Tongue (tissue), 2 donors: Measurements from ENCODE around the gene PLEKHG4. TPM values are rescaled to one million over a fixed set of nuclear protein-coding genes. Genes with fewer than 3 reads are reported as not detected.
A peak's percentile ranks its signal among the peaks of the same experiment; 100 is the strongest.

Experiments
- DNase-seq: peaks from one replicate; pipeline ENCODE4 v3.0.0-alpha.2; 2015
- total RNA-seq: library from RNA; depleted of rRNA; stranded (reverse); fragments of >200 nt; gene quantifications from one replicate; pipeline ENCODE4 v1.2.3, GENCODE V29; 2014

The PLEKHG4 gene
- total RNA-seq, 1 donor from 2014 or later = 21.0 TPM

DNA sequence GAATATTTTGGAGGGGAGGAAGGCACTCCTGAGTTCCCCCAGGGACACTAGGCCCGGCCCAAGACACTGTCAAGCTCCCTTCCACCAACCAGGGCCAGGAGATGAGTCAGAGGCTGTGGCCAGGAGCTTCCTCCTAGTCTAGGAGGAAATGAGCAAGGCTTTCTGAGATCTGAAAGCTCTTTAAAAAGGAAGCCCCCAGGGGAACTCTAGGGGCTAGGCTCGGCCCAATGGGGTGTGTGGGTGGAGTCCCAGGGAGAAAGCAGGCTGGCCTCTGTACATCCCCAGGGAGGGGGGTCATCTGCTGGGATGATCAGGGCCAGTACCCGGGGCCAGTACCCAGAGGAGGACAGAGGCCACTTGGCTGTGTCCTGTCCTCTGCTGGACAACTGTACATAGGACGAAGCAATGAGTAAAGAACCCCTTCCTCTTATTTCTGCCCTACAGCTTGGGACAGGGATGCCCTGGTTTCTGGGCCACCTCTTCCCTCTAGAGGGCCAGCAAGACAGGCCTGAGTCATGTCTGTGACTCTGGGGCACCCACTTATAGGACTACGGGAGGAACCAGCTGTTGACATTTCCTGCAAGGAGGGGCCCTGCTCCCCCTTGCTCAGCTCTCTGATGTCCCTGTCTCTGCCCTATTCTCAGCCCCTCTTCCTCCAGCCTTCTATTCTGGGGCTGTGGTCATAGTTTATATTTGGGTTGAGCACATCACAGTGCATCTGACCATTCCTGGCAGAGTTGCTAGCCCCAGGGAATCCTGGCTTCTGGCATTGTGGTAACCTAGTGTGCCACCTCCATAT is 34.7 kb upstream of the PLEKHG4 start:
- peak; percentile 72 for DNase-seq

DNA sequence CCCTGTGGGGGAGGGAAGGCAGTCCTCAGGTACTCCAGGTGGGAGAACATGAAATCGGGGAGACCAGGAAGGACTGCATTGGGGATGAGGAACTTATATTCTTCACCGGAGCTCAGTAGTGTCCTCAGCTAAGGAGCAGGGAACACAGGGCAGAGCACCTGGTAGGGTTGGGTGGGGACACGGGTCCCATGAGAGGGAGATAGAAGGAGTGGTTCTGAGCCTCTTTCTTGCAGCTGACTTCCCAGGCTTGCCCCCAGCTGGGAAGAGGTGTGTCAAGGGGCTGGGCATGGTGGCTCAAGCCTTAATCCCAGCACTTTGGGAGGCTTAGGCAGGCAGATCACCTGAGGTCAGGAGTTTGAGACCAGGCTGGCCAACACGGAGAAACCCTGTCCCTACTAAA is 34.1 kb upstream of the PLEKHG4 start:
- peak; percentile 30 for DNase-seq

DNA sequence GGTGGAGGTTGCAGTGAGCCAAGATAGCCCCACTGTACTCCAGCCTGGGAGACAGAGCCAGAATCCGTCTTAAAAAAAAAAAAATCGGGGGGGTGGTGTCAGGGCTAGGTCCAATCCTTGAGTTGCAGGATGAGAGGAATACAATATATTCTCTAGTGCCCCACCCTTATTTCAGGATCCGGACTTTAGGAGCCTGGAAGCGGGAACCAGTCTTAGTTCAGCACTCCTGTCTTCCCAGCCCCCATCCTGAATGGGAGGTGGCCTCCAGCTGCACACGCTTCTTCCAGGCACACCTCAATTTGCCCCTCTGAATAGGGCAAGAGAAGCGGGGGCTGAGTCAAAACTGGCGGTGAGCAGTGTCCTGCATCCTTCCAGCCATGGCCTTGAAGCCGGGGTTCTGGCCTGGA is 33.7 kb upstream of the PLEKHG4 start:
- DNase-seq = no peak

DNA sequence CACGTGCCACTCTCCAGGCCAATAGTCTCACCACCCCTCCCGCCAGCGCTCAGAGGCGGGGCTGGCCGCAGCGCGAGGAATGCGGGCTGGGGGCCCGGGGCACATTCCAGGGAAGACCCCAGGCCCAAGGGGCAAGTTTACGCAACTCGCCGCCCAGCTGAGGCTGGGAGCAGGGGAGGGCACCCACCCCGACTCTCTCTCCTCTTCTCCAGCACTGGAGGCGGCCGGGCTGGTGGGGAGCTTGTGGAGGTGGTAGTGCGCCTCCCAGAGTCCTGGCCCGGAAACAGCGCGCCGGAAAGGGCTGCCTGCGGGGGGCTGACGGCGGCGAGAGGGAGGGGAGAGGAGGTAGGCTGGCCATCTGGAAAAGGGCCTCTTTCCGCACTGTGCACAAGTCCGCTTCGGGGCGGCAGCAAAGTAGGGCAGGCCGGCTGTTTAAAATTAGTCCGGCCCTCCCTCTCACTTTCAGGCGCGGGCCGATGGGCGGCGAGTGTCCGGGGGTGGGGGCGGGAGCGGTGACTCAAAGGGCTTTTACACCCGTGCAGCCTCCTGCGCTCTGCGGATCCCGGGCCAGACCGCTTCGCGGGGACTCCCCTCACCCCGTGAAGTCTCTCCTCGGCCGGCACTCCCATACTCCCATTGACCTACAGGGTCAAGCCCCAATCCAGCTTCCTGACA is 33.1 kb upstream of the PLEKHG4 start:
- DNase-seq = peak; percentile 87

- peak; percentile 35 for DNase-seq
Measured at GRCh38 chr16:67246756-67247191, 32.6 kb upstream of the PLEKHG4 start.

DNA sequence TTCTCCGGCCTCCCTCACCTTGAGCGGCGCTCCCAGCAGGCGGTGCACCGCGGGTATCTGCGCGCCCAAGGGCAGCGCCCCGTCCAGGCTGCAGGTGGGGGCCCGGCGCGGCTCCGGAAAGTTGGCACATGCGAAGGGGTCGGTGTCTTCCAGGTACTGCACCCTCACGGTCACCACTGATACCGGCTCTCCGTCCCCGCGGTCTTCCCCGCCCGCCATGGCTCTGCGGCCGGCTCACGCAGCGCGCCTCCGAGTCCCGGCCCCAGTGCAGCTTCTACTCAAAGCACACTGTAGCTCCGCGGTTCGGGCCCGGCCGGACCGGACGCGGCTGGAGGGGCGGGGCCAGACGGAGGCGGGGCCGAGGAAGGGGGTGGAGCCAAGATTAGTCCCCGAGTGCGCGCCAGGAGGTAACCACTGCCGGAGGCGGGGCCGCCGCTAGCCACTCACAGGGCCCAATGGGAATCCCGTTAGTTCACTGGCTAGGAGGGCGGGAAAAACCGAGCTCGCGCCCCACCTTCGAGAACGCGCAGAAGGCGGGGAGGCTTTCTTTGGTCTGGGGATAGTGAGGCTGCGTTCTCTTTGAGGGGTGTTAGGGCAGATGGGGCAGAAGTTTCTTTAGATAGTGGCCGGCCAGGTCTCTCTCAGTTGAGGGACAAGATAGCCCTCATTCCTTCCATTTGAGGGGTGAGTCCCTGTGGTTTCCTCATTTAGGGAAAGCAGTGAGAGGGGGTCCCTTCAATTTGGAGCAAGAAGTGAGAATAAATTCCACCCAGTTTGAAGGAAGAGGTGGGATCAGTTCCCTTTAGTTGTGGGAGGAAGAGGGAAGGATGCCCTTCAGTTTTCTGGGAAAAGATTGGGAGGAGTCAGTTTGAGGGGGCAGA is 31.9 kb upstream of the PLEKHG4 start, which contains the start of gene FHOD1:
Gene FHOD1 (minus strand): TSS at position 290 of the 881 bp plus-strand sequence. CDS start 71 bp downstream, at position 219.
- DNase-seq = peak; percentile 97

DNA sequence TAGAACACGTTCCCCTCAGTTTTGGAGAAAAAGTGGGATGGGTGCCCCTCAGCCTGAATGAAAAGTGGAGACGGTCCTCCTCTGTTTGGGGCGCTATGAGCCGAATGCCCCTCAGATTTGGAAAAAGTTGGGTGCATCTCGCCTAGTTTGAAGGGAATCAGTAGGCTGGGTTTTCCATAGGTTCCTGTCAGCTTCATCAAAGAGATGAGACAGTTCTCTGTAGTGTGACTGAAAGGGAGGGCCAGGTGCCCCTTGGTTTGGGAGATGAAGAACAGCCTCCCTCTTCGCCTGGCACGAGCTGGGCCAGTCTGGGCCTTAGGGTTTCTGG is 31.3 kb upstream of the PLEKHG4 start:
- DNase-seq = no peak

GRCh38 chr16:67248401-67249177 is 30.7 kb upstream of the PLEKHG4 start, which contains the start of gene SLC9A5:
Gene SLC9A5 (plus strand): TSS chr16:67248979. CDS start chr16:67249015, 36 bp downstream.
- peak; percentile 30 for DNase-seq

DNA sequence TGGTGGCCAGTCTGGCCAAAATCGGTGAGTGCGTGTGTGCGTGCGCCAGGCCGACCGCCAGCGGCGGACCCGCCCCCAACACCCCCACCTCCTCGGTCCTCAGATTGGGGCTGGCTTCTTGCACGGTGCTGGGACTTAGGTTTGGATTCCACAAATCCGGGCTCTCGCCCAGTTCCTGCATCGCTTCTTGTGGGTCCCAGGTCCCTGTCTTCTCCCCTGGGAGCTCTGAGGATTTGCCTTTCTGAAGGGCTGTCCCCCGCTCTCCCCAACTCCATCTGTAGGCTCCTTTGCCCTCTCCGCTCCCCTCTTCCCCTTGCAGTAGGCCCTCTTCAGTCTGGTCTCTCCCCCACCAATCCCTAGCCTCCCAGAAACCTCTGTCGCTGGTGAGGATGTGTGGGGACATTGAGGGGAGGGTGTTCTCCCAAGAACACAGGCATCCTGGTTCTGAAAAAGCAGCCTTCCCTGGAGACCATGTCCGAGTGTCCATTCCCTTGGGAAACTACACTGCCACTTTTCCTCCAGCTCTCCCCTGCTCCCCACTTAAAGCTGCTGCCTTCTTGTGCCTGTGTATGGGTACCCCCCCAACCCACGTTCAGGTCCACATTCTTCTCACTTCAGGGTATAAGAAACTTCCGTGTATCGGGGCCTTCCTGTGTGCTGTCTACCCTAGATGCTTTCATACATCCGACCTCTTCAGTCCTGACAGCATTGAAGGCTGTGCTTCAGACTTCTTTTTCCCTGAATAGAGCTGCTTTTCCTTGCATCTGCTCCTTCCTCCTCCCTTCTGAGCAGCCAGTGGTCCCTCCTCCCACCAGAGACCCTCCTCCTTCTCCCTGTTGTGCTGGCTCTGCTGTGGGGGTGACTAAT is 29.9 kb upstream of the PLEKHG4 start:
- peak; percentile 13 for DNase-seq

- no peak for DNase-seq
Measured at GRCh38 chr16:67250045-67250327, 29.3 kb upstream of the PLEKHG4 start.

DNA sequence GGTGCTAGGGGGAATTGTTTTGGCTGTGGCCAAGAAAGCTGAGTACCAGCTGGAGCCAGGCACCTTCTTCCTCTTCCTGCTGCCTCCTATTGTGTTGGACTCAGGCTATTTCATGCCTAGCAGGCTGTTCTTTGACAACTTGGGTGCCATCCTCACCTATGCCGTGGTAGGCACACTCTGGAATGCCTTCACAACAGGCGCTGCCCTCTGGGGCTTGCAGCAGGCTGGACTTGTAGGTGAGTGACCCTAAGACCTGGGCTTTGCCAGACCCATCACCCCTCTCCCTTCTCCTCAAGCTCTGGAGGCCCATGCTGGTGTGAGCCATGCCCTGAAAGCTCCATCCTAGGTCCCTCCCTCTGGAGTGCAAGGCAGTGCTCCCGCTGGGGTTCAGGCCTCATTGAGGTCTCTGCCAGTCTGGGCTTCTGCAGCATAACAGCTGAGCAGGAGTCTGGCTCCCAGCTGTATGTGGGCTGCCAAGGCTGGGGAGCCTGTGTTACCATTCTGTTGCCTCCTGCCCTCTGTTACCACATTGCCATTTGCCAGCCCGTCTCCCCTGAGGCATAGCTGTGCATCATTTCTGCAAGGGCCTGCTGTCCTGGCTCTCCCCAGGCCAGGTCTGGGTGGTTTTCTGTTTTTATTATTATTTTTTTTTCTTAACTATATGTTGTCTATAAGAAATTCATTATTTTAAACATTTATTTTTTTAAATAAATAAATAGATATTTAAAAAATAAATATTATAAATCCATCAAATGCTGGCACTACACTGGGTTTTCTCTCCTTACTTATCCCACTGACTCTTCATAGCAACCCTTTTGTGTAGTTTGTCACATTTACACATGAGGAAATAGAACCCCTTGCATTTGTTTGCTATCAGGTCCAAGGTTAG is 26.5 kb upstream of the PLEKHG4 start:
- peak; percentile 38 for DNase-seq

DNA sequence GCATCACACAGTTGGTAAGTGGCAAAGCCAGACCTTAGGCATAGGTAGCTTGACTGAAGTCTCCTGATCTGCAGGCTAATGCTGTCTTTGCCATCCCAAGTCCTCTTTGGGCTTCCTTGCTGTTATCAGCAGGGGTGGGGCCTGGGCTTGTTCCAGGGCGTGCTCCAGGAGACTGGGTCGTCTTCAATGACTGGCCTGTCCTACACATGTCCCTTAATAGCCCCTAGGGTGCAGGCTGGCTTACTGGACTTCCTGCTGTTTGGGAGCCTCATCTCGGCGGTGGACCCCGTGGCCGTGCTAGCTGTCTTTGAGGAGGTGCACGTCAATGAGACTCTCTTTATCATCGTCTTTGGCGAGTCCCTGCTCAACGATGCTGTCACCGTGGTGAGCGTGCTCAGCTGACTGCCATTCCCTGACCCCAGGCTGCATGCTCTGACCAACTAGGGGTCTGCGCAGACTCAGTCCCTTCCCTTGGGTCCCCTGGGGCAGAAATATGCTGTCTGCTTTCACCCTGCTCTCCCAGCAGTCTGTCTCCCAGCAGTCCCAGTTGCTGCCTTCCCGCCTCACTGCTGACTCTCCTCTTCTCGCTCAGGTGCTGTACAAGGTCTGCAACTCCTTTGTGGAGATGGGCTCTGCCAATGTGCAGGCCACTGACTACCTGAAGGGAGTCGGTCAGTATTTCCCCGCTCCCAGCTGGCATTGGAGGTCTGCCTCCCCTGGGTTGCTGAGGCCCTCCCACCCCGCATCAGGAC is 24.4 kb upstream of the PLEKHG4 start:
- no peak for DNase-seq

GRCh38 chr16:67255553-67256221 is 23.6 kb upstream of the PLEKHG4 start:
- no peak for DNase-seq

DNA sequence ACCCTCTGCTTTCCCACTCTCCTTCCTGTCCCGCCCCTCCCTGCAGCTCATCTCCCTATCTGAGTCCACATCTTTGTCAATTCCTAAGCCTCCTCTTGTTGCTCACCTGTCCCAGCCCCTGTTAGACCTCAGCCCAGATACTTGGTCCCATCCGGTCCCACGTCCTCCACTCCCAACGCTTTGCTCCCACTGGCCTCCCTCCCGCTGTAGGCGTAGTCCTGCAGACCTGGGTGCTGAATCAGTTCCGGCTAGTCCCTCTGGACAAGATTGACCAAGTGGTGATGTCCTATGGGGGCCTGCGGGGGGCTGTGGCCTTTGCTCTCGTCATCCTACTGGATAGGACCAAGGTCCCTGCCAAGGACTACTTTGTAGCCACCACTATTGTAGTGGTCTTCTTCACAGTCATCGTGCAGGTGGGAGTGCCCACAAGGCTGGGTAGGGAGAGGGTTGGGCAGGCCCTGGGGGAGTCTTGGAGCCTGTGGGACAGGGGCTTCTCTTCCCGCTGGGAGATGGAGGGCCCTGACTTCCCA is 22.6 kb upstream of the PLEKHG4 start:
- DNase-seq = no peak

GRCh38 chr16:67257486-67258160 is 21.7 kb upstream of the PLEKHG4 start:
- no peak for DNase-seq

DNA sequence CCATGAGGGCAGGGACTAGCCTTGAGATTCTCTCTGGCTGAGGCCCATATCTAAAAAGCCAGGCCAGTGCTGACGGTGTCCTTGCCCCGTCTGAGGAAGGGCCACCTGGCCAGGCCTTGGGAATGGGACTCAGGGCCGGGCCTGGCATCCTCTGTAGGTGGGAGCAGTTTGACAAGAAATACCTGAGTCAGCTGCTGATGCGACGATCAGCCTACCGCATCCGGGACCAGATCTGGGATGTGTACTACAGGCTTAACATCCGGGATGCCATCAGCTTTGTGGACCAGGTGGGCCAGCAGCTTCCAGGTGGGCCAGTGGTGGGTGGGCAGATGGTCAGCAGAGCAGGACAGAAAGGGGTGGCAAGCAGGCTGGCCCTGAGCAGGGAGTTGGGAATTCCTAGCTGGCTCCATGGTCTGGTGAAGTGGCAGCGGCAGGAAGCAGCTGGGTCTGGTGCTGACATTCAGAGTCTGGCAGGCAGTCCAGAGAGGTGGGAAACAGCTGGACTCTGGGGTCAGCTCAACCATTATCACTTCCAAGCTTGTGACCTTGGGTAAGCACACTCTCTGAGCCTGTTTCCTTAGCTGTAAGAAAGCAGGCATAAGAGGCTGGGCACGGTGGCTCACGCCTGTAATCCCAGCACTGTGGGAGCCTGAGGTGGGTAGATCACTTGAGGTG is 21.0 kb upstream of the PLEKHG4 start:
- DNase-seq = no peak

GRCh38 chr16:67259705-67260104 is 19.6 kb upstream of the PLEKHG4 start:
- no peak for DNase-seq
